Measurements from ENCODE around the gene BLTP1.

Gene BLTP1

GRCh38 chr4:122170775-122171174 lies 18.6 kb downstream of the BLTP1 start:
- DNase-seq, result no peak

DNA sequence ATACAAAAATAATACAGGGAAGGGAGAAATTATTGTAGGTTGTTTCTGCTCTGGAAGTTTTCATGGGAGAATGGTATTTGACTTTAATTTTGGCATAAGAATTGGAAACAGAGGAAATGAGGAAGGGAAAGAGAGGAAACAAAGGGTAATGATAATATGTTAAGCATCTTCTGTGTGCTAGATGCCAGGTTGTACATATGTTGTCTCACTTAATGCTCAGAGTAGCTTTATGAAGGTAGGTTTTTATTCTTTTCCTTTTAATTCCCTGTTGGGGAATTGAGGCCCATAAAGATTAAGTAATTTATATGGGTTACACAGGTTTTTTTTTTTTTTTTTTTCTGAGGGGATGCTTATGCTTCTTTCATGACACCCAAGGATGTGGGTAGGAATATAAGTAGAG lies 19.2 kb downstream of the BLTP1 start:
- no peak for DNase-seq

- no peak for DNase-seq
These were observed 20.1 kb downstream of the BLTP1 start for GRCh38 chr4:122172266-122172665.

GRCh38 chr4:122178961-122179360 lies 26.8 kb downstream of the BLTP1 start:
- DNase-seq, result no peak

DNA sequence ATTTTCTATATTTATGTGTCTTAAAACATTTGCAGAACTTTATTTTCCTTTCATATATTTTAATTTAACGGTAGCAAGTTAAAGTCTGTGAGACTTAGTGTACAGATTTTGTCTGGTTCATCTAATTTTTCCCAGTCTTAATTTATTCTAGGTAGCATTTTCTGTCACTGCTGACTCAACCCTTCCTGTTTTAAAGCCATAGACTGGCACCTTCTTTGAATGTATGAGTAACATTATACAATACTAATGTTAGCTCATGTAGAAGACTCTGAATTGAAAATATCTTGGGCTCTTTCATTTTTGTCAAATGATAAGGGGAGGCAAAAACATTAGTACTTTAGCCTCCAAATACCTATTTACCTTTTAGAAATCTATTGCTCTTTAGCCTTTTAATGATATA lies 43.6 kb downstream of the BLTP1 start:
- DNase-seq, result no peak

All from NCI-H1105 (cell line).